Neural crest cell (in vitro differentiated cells): Measurements from ENCODE around the gene HSH2D. TPM values are rescaled to one million over a fixed set of nuclear protein-coding genes. Genes with fewer than 3 reads are reported as not detected.

Source experiments
- DNase-seq: peaks from one replicate; pipeline ENCODE4 v3.0.0; 2021; ENCODE audit warnings: low read depth, mixed read lengths, low spot score
- H3K27ac Mint-ChIP-seq: one replicate; pipeline ENCODE4 v1.8.0; 2021; ENCODE audit warnings: mild to moderate bottlenecking, mixed read lengths; ENCODE audit not compliant: unreplicated experiment
- H3K27me3 Mint-ChIP-seq: 2 replicates; pipeline ENCODE4 v1.8.0; 2021; ENCODE audit warnings: low read depth, mild to moderate bottlenecking, mixed read lengths
- H3K36me3 Mint-ChIP-seq: 2 replicates; pipeline ENCODE4 v1.8.0; 2021; ENCODE audit warnings: low read depth, mild to moderate bottlenecking, mixed read lengths
- H3K4me1 Mint-ChIP-seq: 2 replicates; pipeline ENCODE4 v1.8.0; 2021; ENCODE audit warnings: mixed read lengths
- H3K4me3 Mint-ChIP-seq: one replicate; pipeline ENCODE4 v1.8.0; 2021; ENCODE audit warnings: mild to moderate bottlenecking, mixed read lengths
- H3K9me3 Mint-ChIP-seq: 2 replicates; pipeline ENCODE4 v1.8.0; 2021; ENCODE audit warnings: mixed read lengths
- total RNA-seq: library from RNA; stranded (reverse); gene quantifications from 2 replicates; pipeline ENCODE4 v1.2.1, GENCODE V29; 2021
- TF ChIP-seq, protein P1 (sequence below): fragments of 200-600 bp; sonication (generic); conservative IDR thresholded peaks from 2 replicates; pipeline ENCODE4 v1.5.0; 2021; ENCODE audit warnings: antibody characterized with exemption, mild to moderate bottlenecking

HSH2D gene
- total RNA-seq, 1 donor from 2014 or later: not detected

GRCh38 chr19:16160943-16161560, 17.6 kb downstream of the HSH2D start:
- no peak overlapping the region for H3K27ac Mint-ChIP-seq

GRCh38 chr19:16161840-16162239, 18.4 kb downstream of the HSH2D start:
- no peak overlapping the region for H3K4me3 Mint-ChIP-seq
- no peaks in the 10 kb centered on the region for H3K4me1 Mint-ChIP-seq
- no peak overlapping the region for H3K27ac Mint-ChIP-seq
- TF ChIP-seq, protein P1, sequence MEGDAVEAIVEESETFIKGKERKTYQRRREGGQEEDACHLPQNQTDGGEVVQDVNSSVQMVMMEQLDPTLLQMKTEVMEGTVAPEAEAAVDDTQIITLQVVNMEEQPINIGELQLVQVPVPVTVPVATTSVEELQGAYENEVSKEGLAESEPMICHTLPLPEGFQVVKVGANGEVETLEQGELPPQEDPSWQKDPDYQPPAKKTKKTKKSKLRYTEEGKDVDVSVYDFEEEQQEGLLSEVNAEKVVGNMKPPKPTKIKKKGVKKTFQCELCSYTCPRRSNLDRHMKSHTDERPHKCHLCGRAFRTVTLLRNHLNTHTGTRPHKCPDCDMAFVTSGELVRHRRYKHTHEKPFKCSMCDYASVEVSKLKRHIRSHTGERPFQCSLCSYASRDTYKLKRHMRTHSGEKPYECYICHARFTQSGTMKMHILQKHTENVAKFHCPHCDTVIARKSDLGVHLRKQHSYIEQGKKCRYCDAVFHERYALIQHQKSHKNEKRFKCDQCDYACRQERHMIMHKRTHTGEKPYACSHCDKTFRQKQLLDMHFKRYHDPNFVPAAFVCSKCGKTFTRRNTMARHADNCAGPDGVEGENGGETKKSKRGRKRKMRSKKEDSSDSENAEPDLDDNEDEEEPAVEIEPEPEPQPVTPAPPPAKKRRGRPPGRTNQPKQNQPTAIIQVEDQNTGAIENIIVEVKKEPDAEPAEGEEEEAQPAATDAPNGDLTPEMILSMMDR: no peak
- DNase-seq: no peak
- no peaks in the 10 kb centered on the region for H3K27me3 Mint-ChIP-seq
- no peaks in the 10 kb centered on the region for H3K36me3 Mint-ChIP-seq
- no peaks in the 10 kb centered on the region for H3K9me3 Mint-ChIP-seq

More at GRCh38 chr19:16160943-16161560, 17.6 kb downstream of the HSH2D start:
- no peak for DNase-seq
- H3K9me3 Mint-ChIP-seq: no peaks in the 10 kb centered on the region
- TF ChIP-seq, protein P1: no peak
- H3K4me3 Mint-ChIP-seq: no peak overlapping the region
- no peaks in the 10 kb centered on the region for H3K36me3 Mint-ChIP-seq
- no peaks in the 10 kb centered on the region for H3K27me3 Mint-ChIP-seq
- H3K4me1 Mint-ChIP-seq: no peaks in the 10 kb centered on the region

DNA sequence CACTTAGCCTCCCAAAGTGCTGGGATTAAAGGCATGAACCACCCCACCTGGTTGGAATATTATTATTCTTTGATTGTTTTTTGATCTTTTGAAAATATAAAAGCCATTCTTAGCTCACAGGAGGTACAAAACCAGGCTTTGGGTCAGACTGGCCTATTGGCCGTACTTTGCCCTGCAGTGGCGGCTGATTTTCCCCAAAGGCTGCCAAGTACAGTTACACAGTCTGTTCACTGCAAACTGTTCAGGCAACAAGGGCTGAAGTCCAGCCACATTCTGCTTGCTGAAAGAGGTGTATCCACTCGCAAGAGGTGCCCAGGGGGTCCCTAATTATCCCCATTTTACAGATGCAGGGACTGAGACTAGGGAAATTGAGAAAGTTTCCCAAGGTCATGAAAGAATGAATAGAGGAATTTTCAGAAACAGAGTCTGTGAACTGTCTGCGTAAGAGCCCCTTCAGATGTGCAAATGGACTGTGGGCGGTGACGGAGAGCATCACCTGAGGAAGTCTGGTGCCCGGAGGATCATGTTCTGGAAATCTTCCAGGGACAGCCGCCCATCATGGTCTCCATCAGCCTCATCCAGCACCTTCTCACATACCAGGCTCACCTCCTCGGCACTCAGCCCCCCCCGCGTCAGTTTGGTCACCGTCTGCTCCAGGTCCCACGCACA, 20.9 kb downstream of the HSH2D start:
- no peak for DNase-seq

DNA sequence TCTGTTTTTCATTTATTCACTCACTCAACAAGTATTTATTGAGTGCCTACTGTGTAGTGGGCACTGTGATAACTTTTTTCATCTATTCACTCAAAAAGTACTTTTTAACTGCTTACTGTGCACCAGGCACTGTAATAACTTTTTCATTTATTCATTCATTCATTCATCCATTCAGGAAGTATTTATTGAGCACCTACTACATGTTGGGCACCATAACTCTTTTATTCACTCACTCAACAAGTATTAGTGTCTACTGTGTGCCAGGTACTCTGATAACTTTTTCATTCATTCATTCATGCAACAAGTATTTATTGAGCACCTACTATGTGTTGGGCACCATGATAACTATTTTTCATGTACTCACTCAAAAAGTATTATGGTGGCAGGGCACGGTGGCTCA, 22.9 kb downstream of the HSH2D start:
- DNase-seq: no peak
- Mint-ChIP-seq H3K4me3 (no peak overlapping the region), H3K9me3 (no peaks in the 10 kb centered on the region), H3K4me1 (no peaks in the 10 kb centered on the region), H3K27ac (no peak overlapping the region), H3K27me3 (no peaks in the 10 kb centered on the region), H3K36me3 (no peaks in the 10 kb centered on the region)
- TF ChIP-seq, protein P1: no peak

More for the DNA sequence above, 20.9 kb downstream of the HSH2D start:
- no peaks in the 10 kb centered on the region for H3K9me3 Mint-ChIP-seq
- TF ChIP-seq, protein P1: no peak
- no peak overlapping the region for H3K27ac Mint-ChIP-seq
- H3K27me3 Mint-ChIP-seq: no peaks in the 10 kb centered on the region
- H3K4me1 Mint-ChIP-seq: no peaks in the 10 kb centered on the region
- no peaks in the 10 kb centered on the region for H3K36me3 Mint-ChIP-seq
- no peak overlapping the region for H3K4me3 Mint-ChIP-seq

DNA sequence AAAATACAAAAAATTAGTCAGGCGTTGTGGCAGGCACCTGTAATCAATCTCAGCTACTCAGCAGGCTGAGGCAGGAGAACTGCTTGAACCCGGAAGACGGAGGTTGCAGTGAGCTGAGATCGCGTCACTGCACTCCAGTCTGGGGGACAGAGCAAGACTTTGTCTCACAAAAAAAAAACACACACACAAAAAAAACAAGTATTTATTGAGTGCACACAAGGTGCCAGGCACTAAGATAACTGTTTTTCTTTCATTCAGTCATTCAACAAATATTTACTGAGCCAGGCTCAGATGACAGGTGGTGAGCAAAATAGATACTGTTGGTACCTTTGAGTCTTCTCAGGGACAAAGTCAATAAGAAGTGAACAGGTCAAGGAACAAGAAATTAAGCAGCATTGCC, 23.6 kb downstream of the HSH2D start:
- DNase-seq: no peak
- Mint-ChIP-seq H3K4me3 (no peak overlapping the region), H3K27me3 (no peaks in the 10 kb centered on the region), H3K4me1 (no peaks in the 10 kb centered on the region), H3K9me3 (no peaks in the 10 kb centered on the region), H3K27ac (no peak overlapping the region), H3K36me3 (no peaks in the 10 kb centered on the region)
- TF ChIP-seq, protein P1: no peak
